Psoas muscle (tissue), 8 donors: ENCODE results near the gene PRKCD. TPM values are rescaled to one million over a fixed set of nuclear protein-coding genes. Genes with fewer than 3 reads are reported as not detected.
A peak's percentile ranks its signal among the peaks of the same experiment; 100 is the strongest.

Source experiments
- ATAC-seq, 4 donors: fragments of 200-7000 bp; cut with Tn5 transposase; one replicate each; pipeline ENCODE4 v1.9.1; 2020; ENCODE audit warnings: moderate library complexity in 3 of 4, mild to moderate bottlenecking in 2 of 4
- DNase-seq, 2 donors: peaks; one replicate each; pipeline ENCODE4 v3.0.0-alpha.2; 2020
- H3K27ac ChIP-seq: fragments of 200-600 bp; one replicate; pipeline ENCODE4 v1.8.0; 2022
- H3K27me3 ChIP-seq, 3 donors: fragments of 200-600 bp in 1 of 3; one replicate each; pipeline versions ENCODE4 v1.6.1 to v1.8.0; 2013 to 2022; ENCODE audit warnings: low read length in 2 of 3, mild to moderate bottlenecking in 2 of 3, moderate library complexity in 1 of 3; ENCODE audit not compliant: insufficient read depth in 3 of 3
- H3K36me3 ChIP-seq, 2 donors: fragments of 200-600 bp in 1 of 2; one replicate each; pipeline versions ENCODE4 v1.6.1 to v1.8.0; 2013 to 2022; ENCODE audit warnings: low read depth in 1 of 2, mild to moderate bottlenecking in 1 of 2, moderate library complexity in 1 of 2; ENCODE audit not compliant: insufficient read depth in 1 of 2
- H3K4me1 ChIP-seq: fragments of 200-600 bp; one replicate; pipeline ENCODE4 v1.8.0; 2022
- H3K4me3 ChIP-seq: fragments of 200-600 bp; one replicate; pipeline ENCODE4 v1.8.0; 2022; ENCODE audit warnings: mild to moderate bottlenecking
- H3K9me3 ChIP-seq: fragments of 200-600 bp; one replicate; pipeline ENCODE4 v1.8.0; 2022
- WGBS, 3 donors: extraction: QIAGEN DNeasy Blood & Tissue Kit; methylation state at CpG; one replicate each; pipeline versions ENCODE4 v1.1.6 to v1.1.7; 2013; 5-methylcytosine and 5-hydroxymethylcytosine counted together
- intact Hi-C, 2 donors: fragments of 100-400 bp; cut with DNase I; formaldehyde crosslinking; loops; one replicate each; pipeline versions ENCODE4 v1.11.0 to v1.14.2; 2022
- polyA plus RNA-seq, 3 donors: library from polyadenylated mRNA; stranded (reverse); fragments of 200-250 nt; gene quantifications; one replicate each; pipeline ENCODE4 v1.2.3, GENCODE V29; 2013
- total RNA-seq, 4 donors: library from RNA; stranded (reverse); fragmentation: NEBNext Ultra II Directional in 2 of 4; extraction: Animal tissue kit (Norgen Biotek cat#: 25700) in 2 of 4; gene quantifications; one replicate each; pipeline versions ENCODE4 v1.2.1 to v1.2.4, GENCODE V29; 2021 to 2023
- TF ChIP-seq, protein P1 (sequence below): fragments of 200-600 bp; IDR thresholded peaks from one replicate; pipeline ENCODE4 v1.8.0; 2022; ENCODE audit warnings: antibody characterized with exemption
- donor health status: healthy with polysubstance abuse.
- donor health status: DM: no; HTN: no; CAD: no; lungs with moderate emphysema.
- donor health status: Bipolar disorder and iron deficiency.
- donor health status: healthy.
- donor health status: DM: yes; HTN: yes; CAD: no.
- donor health status: DM: no; HTN: no; CAD: no.
- donor health status: DM: no; HTN: no; CAD: no.
- donor health status: DM: yes; HTN: yes; CAD: no.

The PRKCD gene
- total and polyA plus RNA-seq, 7 donors = 3.2 to 8.4 (median 4.4) TPM

DNA sequence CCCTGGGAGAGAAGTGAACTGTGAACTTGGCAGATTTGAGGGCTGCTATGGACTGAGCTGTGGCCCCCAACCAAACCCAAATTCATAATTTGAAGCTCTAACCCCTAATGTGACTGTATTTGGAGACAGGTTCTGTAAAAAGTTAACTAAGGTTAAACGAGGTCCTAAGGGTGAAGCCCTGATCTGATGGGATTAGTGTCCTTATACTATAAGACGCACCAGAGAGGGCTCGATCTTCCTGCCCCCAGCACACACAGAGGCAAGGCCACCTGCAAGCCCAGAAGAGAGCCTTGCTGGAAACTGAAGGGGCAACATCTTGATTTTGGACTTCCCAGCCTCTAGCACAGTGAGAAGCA lies 60.8 kb downstream of the PRKCD start:
- TF ChIP-seq, protein P1, sequence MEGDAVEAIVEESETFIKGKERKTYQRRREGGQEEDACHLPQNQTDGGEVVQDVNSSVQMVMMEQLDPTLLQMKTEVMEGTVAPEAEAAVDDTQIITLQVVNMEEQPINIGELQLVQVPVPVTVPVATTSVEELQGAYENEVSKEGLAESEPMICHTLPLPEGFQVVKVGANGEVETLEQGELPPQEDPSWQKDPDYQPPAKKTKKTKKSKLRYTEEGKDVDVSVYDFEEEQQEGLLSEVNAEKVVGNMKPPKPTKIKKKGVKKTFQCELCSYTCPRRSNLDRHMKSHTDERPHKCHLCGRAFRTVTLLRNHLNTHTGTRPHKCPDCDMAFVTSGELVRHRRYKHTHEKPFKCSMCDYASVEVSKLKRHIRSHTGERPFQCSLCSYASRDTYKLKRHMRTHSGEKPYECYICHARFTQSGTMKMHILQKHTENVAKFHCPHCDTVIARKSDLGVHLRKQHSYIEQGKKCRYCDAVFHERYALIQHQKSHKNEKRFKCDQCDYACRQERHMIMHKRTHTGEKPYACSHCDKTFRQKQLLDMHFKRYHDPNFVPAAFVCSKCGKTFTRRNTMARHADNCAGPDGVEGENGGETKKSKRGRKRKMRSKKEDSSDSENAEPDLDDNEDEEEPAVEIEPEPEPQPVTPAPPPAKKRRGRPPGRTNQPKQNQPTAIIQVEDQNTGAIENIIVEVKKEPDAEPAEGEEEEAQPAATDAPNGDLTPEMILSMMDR = no peak
- intact Hi-C loops = no loop called here
- Histone ChIP-seq H3K27me3 (no peaks in the 10 kb centered on the region), H3K9me3 (no peaks in the 10 kb centered on the region), H3K4me3 (no peak overlapping the region), H3K36me3 (peaks cover 0 to 41% of the 10 kb centered on the region in 2 donors), H3K4me1 (no peaks in the 10 kb centered on the region), H3K27ac (no peak overlapping the region)
- DNase-seq (no peak), ATAC-seq (no peak)
- WGBS, 3 donors = 87 to 90% (median 88%) methylated on average over 3 of the region's 3 CpGs

DNA sequence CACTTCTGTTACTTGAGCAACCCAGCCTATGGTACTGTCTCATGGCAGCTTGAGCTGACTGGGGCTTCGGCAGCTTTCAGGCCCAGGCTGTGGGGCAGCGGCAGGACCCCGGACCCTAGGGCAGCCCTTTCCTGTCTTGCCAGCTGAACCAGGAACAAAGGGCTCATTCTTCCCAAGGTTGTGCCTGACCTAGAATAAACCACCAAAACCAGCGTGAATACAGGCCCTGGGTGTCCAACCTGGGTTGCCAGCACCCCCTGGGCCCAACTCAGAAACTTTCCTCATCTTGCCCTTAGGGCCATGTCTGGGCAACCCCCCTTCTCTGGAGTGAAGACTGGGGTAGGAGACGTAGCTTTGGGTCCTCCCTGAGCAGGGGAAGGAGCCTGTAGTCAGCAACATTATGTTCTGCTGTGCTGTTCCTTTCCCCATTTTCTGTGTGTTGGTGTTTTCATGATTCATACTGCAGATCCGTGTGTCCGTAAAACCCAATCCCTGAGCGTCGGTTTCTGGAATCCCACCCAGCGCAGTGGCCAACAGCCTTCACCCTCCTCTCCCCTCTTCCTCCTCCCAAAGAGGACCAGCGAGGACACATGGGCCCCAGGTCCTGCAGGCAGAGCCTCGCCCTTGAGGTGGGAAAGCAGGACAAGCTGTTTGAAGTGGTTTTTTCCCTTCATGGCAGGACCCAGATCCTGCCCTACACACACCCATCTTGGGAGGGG lies 61.3 kb downstream of the PRKCD start:
- no peak for ATAC-seq
- no peak for DNase-seq
- Histone ChIP-seq H3K36me3 (peaks cover 0 to 46% of the 10 kb centered on the region in 2 donors), H3K4me1 (no peaks in the 10 kb centered on the region), H3K9me3 (no peaks in the 10 kb centered on the region), H3K4me3 (no peak overlapping the region), H3K27me3 (no peaks in the 10 kb centered on the region), H3K27ac (no peak overlapping the region)
- whole genome bisulfite sequencing, 3 donors = 89 to 91% (median 90%) methylated on average over 12 of the region's 12 CpGs
- intact Hi-C loops = no loop called here
- TF ChIP-seq, protein P1 = no peak

DNA sequence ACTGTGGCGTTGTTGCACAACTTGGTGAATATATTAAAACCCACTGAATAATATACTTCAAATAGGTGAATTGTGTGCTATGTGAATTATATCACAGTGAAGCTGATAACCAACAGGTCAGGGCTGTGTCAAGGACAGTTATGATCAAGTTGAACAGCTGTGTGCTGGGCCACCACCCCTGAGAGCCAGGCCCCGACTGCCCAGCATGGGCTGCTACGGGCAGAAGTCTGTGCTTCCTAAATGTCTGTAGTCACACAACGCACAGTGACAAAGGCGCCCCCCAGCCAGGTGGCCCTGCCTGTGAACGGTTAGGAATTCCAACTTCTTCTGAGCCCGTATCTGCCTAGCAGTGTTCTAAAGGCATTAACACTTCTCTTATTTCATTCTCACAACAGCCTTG lies 62.0 kb downstream of the PRKCD start:
- peaks cover 0 to 53% of the 10 kb centered on the region in 2 donors for H3K36me3 ChIP-seq
- ATAC-seq (no peak), DNase-seq (no peak)

DNA sequence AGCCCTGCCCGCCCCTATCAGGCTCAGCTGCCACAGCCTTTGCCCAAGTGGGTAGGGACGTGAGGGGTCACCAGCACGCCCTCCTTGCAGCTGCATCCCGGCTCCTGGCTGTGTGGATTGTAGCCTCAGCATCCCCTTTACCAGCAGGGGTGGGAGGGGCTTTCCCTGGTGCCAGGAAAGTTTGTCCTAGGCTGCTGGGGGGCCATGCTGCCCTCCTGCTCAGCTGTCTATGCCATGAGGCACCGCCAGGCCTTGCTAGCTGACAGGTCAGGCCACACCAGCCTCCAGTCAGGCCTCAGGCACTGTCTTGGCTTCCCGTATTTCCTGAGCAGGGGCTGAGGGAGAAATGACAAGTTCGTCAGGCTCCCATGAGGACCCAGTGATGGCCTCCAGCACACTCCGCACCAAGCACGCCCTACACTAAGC lies 62.5 kb downstream of the PRKCD start:
- Histone ChIP-seq H3K4me1 (no peaks in the 10 kb centered on the region), H3K27me3 (no peaks in the 10 kb centered on the region), H3K27ac (no peak overlapping the region), H3K4me3 (no peak overlapping the region), H3K9me3 (no peaks in the 10 kb centered on the region), H3K36me3 (peaks cover 0 to 58% of the 10 kb centered on the region in 2 donors)
- ATAC-seq (peak in 1 of 4 donors; percentile 3), DNase-seq (peak in 1 of 2 donors; percentile 23)
- TF ChIP-seq, protein P1 = no peak
- WGBS, 3 donors = 88 to 94% (median 92%) methylated on average over 9 of the region's 9 CpGs
- intact Hi-C loops = no loop called here

More for the DNA sequence above, 62.0 kb downstream of the PRKCD start:
- TF ChIP-seq, protein P1 = no peak
- intact Hi-C loops = no loop called here
- Histone ChIP-seq H3K4me1 (no peaks in the 10 kb centered on the region), H3K9me3 (no peaks in the 10 kb centered on the region), H3K27me3 (no peaks in the 10 kb centered on the region), H3K4me3 (no peak overlapping the region), H3K27ac (no peak overlapping the region)
- 71 to 81% (median 75%) methylated on average over 7 of the region's 7 CpGs for WGBS, 3 donors

DNA sequence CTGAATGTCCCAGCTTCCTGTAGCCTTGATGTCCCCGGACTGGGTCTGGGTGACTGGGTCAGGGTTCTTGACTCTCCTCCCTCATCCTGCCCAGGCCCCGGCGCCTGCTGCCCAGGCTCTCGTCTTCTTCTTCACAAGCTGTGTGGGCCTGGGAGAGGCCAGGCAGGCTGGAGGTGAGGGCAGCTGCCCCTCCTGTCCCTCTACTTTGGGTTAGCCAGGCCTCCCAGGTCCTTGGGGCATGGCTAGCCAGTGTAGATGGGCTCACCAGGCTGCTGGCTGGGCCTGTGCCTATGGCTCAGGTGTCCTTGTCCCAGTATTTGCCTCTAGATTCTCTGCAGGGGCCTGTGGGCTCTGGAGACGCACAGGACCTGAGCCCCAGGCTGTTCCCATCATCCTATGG lies 63.0 kb downstream of the PRKCD start:
- 89 to 92% (median 91%) methylated on average over 5 of the region's 5 CpGs for WGBS, 3 donors
- Histone ChIP-seq H3K4me3 (no peak overlapping the region), H3K27ac (no peak overlapping the region), H3K36me3 (peaks cover 0 to 63% of the 10 kb centered on the region in 2 donors), H3K27me3 (no peaks in the 10 kb centered on the region), H3K4me1 (no peaks in the 10 kb centered on the region), H3K9me3 (no peaks in the 10 kb centered on the region)
- TF ChIP-seq, protein P1 = no peak
- ATAC-seq = no peak
- intact Hi-C loops = no loop called here
- DNase-seq = no peak
